Endothelial cell of umbilical vein (primary cell): ENCODE results near the gene KYAT1. TPM values are rescaled to one million over a fixed set of nuclear protein-coding genes. Genes with fewer than 3 reads are reported as not detected.

Source experiments
- BruUV-seq: library from RNA; stranded (reverse); fragments of 400-500 nt; replicated peaks from 2 replicates; lab custom pipeline; 2021; lab: Mats Ljungman, UMichigan
- CTCF ChIA-PET: fragments of 300-600, 350-600 bp; sonication (Branson Sonifier 250); formaldehyde crosslinking; loops from one replicate; lab custom pipeline; 2021; ENCODE audit warnings: antibody characterized with exemption, inconsistent platforms; lab: Charles Lee
- POLR2A ChIA-PET: fragments of 300-600, 350-600 bp; sonication (Branson Sonifier 250); formaldehyde crosslinking; loops from one replicate; lab custom pipeline; 2021; ENCODE audit warnings: antibody characterized with exemption, inconsistent platforms; lab: Charles Lee
- DNase-seq: peaks from one replicate; pipeline ENCODE4 v3.0.0-alpha.2; 2011; ENCODE audit warnings: low read depth, low spot score
- FAIRE-seq: peaks from 2 replicates; lab custom pipeline; 2011; peaks lifted over from hg19 to GRCh38; lab: Jason Lieb, UNC
- H2AFZ ChIP-seq: 2 replicates; pipeline ENCODE4 v1.6.0; 2012; ENCODE audit warnings: low read depth, low read length, control low read depth, inconsistent platforms
- H3K27ac ChIP-seq: 2 replicates; pipeline ENCODE4 v1.5.1; 2011; ENCODE audit warnings: low read depth, mild to moderate bottlenecking, control low read depth, low read length, moderate library complexity; ENCODE audit not compliant: insufficient read depth
- H3K27me3 ChIP-seq, 2 experiments: 2 replicates each; pipeline versions ENCODE4 v1.6.0 to v1.6.1; 2011; ENCODE audit warnings: low read length in 2 of 2, mixed read lengths in 1 of 2; ENCODE audit not compliant: control insufficient read depth in 2 of 2, insufficient read depth in 2 of 2
- H3K36me3 ChIP-seq, 2 experiments: 2 replicates in 1 of 2; 3 replicates in 1 of 2; pipeline ENCODE4 v1.5.1; 2011; ENCODE audit warnings: low read length in 2 of 2, mild to moderate bottlenecking in 1 of 2, moderate library complexity in 1 of 2; ENCODE audit not compliant: control insufficient read depth in 2 of 2, insufficient read depth in 2 of 2; ENCODE audit errors: extremely low read depth in 1 of 2
- H3K4me1 ChIP-seq: 3 replicates; pipeline ENCODE4 v1.5.1; 2011; ENCODE audit warnings: mild to moderate bottlenecking, low read length; ENCODE audit not compliant: control insufficient read depth, insufficient read depth; ENCODE audit errors: extremely low read depth
- H3K4me2 ChIP-seq: 2 replicates; pipeline ENCODE4 v1.6.1; 2011; ENCODE audit warnings: low read length, control low read depth, mixed read lengths; ENCODE audit not compliant: insufficient read depth
- H3K4me3 ChIP-seq, 3 experiments: fragments of 200-600 bp in 1 of 3; sonication (generic), shearing (Covaris generic) in 1 of 3; replicated peaks in 1 of 3; 2 replicates each; pipeline ENCODE4 v1.5.1; 2011 to 2016; ENCODE audit warnings: control low read depth in 3 of 3, low read length in 3 of 3, mild to moderate bottlenecking in 2 of 3, inconsistent platforms in 1 of 3, low read depth in 1 of 3, moderate library complexity in 1 of 3; ENCODE audit not compliant: insufficient read depth in 1 of 3
- H3K79me2 ChIP-seq: 2 replicates; pipeline ENCODE4 v1.6.0; 2012; ENCODE audit warnings: low read length, inconsistent platforms; ENCODE audit not compliant: control insufficient read depth, insufficient read depth
- H3K9ac ChIP-seq: replicated peaks from 2 replicates; pipeline ENCODE3; 2011; ENCODE audit warnings: low read length, control low read depth; ENCODE audit not compliant: insufficient read depth; ENCODE audit errors: extremely low read depth
- H3K9me1 ChIP-seq: replicated peaks from 3 replicates; pipeline ENCODE4 v1.6.0; 2011; ENCODE audit warnings: mild to moderate bottlenecking, low read length; ENCODE audit not compliant: control insufficient read depth, insufficient read depth; ENCODE audit errors: extremely low read depth
- H3K9me3 ChIP-seq: replicated peaks from 2 replicates; pipeline ENCODE4 v1.5.1; 2012; ENCODE audit warnings: low read length, inconsistent platforms; ENCODE audit not compliant: control insufficient read depth, insufficient read depth
- H4K20me1 ChIP-seq: replicated peaks from 2 replicates; pipeline ENCODE3; 2011; ENCODE audit warnings: mild to moderate bottlenecking, low read length; ENCODE audit not compliant: control insufficient read depth, insufficient read depth; ENCODE audit errors: extremely low read depth
- EZH2 ChIP-seq: IDR thresholded peaks from 2 replicates; pipeline ENCODE4 v1.6.1; 2012; ENCODE audit warnings: borderline replicate concordance, low read depth, mild to moderate bottlenecking, moderate library complexity, low read length, inconsistent platforms; ENCODE audit not compliant: severe bottlenecking
- FOS ChIP-seq: IDR thresholded peaks from 2 replicates; pipeline ENCODE4 v1.6.1; 2011; ENCODE audit warnings: mild to moderate bottlenecking, low read length, moderate library complexity, borderline replicate concordance; ENCODE audit not compliant: insufficient read depth
- GATA2 ChIP-seq: IDR thresholded peaks from 2 replicates; pipeline ENCODE4 v1.7.0; 2011; ENCODE audit warnings: low read depth, mild to moderate bottlenecking, moderate library complexity, mixed read lengths, low read length; ENCODE audit not compliant: insufficient read length, insufficient read depth
- JUN ChIP-seq: IDR thresholded peaks from 2 replicates; pipeline ENCODE4 v1.6.1; 2011; ENCODE audit warnings: borderline replicate concordance, low read depth; ENCODE audit not compliant: insufficient read length, insufficient read depth
- MYC ChIP-seq: IDR thresholded peaks from one replicate; pipeline ENCODE4 v1.6.1; 2011; ENCODE audit warnings: mild to moderate bottlenecking, low read depth, low read length
- POLR2A ChIP-seq: IDR thresholded peaks from 2 replicates; pipeline ENCODE4 v1.6.1; 2012; ENCODE audit warnings: low read depth, mild to moderate bottlenecking, control low read depth, low read length
- POLR2AphosphoS5 ChIP-seq: IDR thresholded peaks from 2 replicates; pipeline ENCODE4 v1.6.1; 2012; ENCODE audit warnings: low read depth, mild to moderate bottlenecking, control low read depth, low read length, moderate library complexity; ENCODE audit not compliant: insufficient read depth
- dilution Hi-C: fragments of 300-500 bp; cut with MboI; formaldehyde crosslinking; loops from one replicate; pipeline ENCODE4 v1.15.0; 2019; ENCODE audit warnings: low sequenced_read_pairs; ENCODE audit not compliant: extremely low pct_ligation_motif_present
- intact Hi-C: fragments of 100-400 bp; cut with micrococcal nuclease; formaldehyde crosslinking; loops from one replicate; pipeline ENCODE4 v1.10.0; 2022
- polyA plus RNA-seq, 4 experiments: library from polyadenylated mRNA; depleted of rRNA in 3 of 4; stranded (reverse) in 3 of 4; unstranded in 1 of 4; fragments of >200 nt; gene quantifications; 2 replicates each; pipeline versions ENCODE4 v1.2.1 to v1.2.3, GENCODE V29; 2011 to 2012; ENCODE audit warnings: missing spikeins in 1 of 4
- total RNA-seq: library from RNA; stranded (reverse); gene quantifications from 2 replicates; pipeline ENCODE4 v1.2.3, GENCODE V29; 2021
- TF ChIP-seq, protein P1 (sequence below): IDR thresholded peaks from 2 replicates; pipeline ENCODE4 v1.6.1; 2011; ENCODE audit not compliant: insufficient read depth, insufficient read length
- TF ChIP-seq, protein P2 (sequence below), 2 donors: IDR thresholded peaks; 1 replicate in 1 of 2; 2 replicates in 1 of 2; pipeline ENCODE4 v1.5.1; 2011; ENCODE audit warnings: low read length in 2 of 2, mild to moderate bottlenecking in 2 of 2, moderate library complexity in 2 of 2, control low read depth in 1 of 2, inconsistent platforms in 1 of 2, low read depth in 1 of 2; ENCODE audit not compliant: insufficient read depth in 1 of 2; ENCODE audit errors: extremely low read depth in 1 of 2

Gene KYAT1
- total and polyA plus RNA-seq, 2 donors (not counting 3 experiments of a cell fraction or from before 2014, with no cell fraction given), result 7.2 to 9.6 TPM

DNA sequence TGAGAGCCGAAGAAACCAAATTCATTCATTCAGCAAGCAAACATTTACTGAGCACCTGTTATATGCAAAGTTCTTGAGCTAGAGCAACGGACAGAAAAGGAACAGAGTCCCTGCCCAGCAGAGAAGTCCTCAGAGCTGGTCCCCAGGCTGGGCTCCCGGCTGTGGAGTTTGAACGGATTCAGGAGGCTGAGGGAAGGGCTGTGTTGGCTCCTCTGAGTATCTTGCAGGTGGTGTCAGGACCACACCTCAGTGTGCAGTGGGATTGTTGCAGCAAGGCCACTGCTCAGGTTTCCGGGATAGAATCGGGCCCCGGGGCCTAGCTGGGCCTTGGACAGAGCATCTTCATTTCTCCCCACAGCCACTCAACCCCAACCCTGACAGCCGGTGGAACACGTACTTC, 89.6 kb downstream of the KYAT1 start:
- intact Hi-C loops, result no loop called here
- ChIA-PET POLR2A (no interaction called here), CTCF (interaction anchor here (2.0 kb wide), 1 partner anchor 26 kb away, joined by 9 read pairs; the partner anchor contains the start of gene ENDOG)
- Histone ChIP-seq H3K4me3 (no peak overlapping the region), H3K4me1 (peaks cover 7% of the 10 kb centered on the region), H4K20me1 (no peaks in the 10 kb centered on the region), H3K4me2 (no peak overlapping the region), H3K27me3 (no peaks in the 10 kb centered on the region), H3K9me1 (no peaks in the 10 kb centered on the region), H3K9me3 (no peaks in the 10 kb centered on the region), H3K27ac (no peak overlapping the region), H2AFZ (no peak overlapping the region), H3K9ac (no peak overlapping the region), H3K36me3 (peaks cover 11 to 38% of the 10 kb centered on the region in 2 experiments), H3K79me2 (peaks cover 13% of the 10 kb centered on the region)
- TF ChIP-seq EZH2, result no peak
- TF ChIP-seq, protein P1, sequence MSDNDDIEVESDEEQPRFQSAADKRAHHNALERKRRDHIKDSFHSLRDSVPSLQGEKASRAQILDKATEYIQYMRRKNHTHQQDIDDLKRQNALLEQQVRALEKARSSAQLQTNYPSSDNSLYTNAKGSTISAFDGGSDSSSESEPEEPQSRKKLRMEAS, result no peak
- TF ChIP-seq FOS, result no peak
- TF ChIP-seq, protein P2, sequence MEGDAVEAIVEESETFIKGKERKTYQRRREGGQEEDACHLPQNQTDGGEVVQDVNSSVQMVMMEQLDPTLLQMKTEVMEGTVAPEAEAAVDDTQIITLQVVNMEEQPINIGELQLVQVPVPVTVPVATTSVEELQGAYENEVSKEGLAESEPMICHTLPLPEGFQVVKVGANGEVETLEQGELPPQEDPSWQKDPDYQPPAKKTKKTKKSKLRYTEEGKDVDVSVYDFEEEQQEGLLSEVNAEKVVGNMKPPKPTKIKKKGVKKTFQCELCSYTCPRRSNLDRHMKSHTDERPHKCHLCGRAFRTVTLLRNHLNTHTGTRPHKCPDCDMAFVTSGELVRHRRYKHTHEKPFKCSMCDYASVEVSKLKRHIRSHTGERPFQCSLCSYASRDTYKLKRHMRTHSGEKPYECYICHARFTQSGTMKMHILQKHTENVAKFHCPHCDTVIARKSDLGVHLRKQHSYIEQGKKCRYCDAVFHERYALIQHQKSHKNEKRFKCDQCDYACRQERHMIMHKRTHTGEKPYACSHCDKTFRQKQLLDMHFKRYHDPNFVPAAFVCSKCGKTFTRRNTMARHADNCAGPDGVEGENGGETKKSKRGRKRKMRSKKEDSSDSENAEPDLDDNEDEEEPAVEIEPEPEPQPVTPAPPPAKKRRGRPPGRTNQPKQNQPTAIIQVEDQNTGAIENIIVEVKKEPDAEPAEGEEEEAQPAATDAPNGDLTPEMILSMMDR (IDR thresholded peaks at IDR 0.05; ENCODE audit: extremely low read depth in 1 of 2, insufficient read depth in 1 of 2, low read depth in 1 of 2, low read length in 2 of 2), result no peak
- TF ChIP-seq GATA2, result no peak
- no peak for TF ChIP-seq JUN
- TF ChIP-seq POLR2A, result no peak
- TF ChIP-seq MYC, result no peak
- no peak for TF ChIP-seq POLR2AphosphoS5
- no TSS peak for BruUV-seq
- dilution Hi-C loops, result no loop called here
- FAIRE-seq (no peak), DNase-seq (no peak)
